ENCODE measurements around the gene MEOX1.

- TF ChIP-seq CTCF (IDR thresholded peaks at IDR 0.05) (no peak), POLR2A (IDR thresholded peaks at IDR 0.05) (no peak)
Observed at GRCh38 chr17:43648916-43649315, 12.8 kb downstream of the MEOX1 start.
